Neural progenitor cell (in vitro differentiated cells): ENCODE data around the gene ENO3. TPM values are rescaled to one million over a fixed set of nuclear protein-coding genes. Genes with fewer than 3 reads are reported as not detected.

Experiments used
- DNase-seq: peaks from one replicate; pipeline ENCODE4 v3.0.0-alpha.2; 2016; ENCODE audit warnings: low spot score
- H2AFZ ChIP-seq: fragments of 200-600 bp; sonication (generic); replicated peaks from 2 replicates; pipeline ENCODE4 v1.6.1; 2016; ENCODE audit warnings: antibody characterized with exemption
- H3F3A ChIP-seq: fragments of 200-600 bp; sonication (generic); 2 replicates; pipeline ENCODE4 v1.6.1; 2016; ENCODE audit warnings: antibody characterized with exemption, low read depth
- H3K27ac ChIP-seq: fragments of 200-600 bp; sonication (generic); 2 replicates; pipeline ENCODE4 v1.5.1; 2016; ENCODE audit warnings: mild to moderate bottlenecking
- H3K27me3 ChIP-seq: fragments of 200-600 bp; sonication (generic); 2 replicates; pipeline ENCODE4 v1.6.1; 2016; ENCODE audit warnings: mild to moderate bottlenecking, moderate library complexity
- H3K36me3 ChIP-seq: fragments of 200-600 bp; sonication (generic); 2 replicates; pipeline ENCODE4 v1.5.1; 2016
- H3K4me1 ChIP-seq: fragments of 200-600 bp; sonication (generic); 2 replicates; pipeline ENCODE4 v1.6.1; 2016; ENCODE audit warnings: mixed run types
- H3K4me2 ChIP-seq: fragments of 200-600 bp; sonication (generic); 2 replicates; pipeline ENCODE4 v1.6.1; 2016
- H3K4me3 ChIP-seq: fragments of 200-600 bp; sonication (generic); 2 replicates; pipeline ENCODE4 v1.5.1; 2016
- H3K79me2 ChIP-seq: fragments of 200-600 bp; sonication (generic); 2 replicates; pipeline ENCODE4 v1.6.1; 2016; ENCODE audit warnings: low read depth
- H3K9ac ChIP-seq: fragments of 200-600 bp; sonication (generic); 2 replicates; pipeline ENCODE4 v1.6.1; 2016
- H3K9me3 ChIP-seq: fragments of 200-600 bp; sonication (generic); 2 replicates; pipeline ENCODE4 v1.5.1; 2016; ENCODE audit warnings: low read depth
- H4K20me1 ChIP-seq: fragments of 200-600 bp; sonication (generic); 2 replicates; pipeline ENCODE4 v1.6.1; 2016; ENCODE audit warnings: low read depth
- H3K27ac Mint-ChIP-seq: 3 replicates; pipeline ENCODE4 v1.8.0; 2021; ENCODE audit warnings: mixed read lengths
- H3K27me3 Mint-ChIP-seq: 2 replicates; pipeline ENCODE4 v1.8.0; 2022; ENCODE audit warnings: low read depth, mild to moderate bottlenecking, inconsistent platforms, moderate library complexity, mixed read lengths; ENCODE audit not compliant: insufficient read depth
- H3K36me3 Mint-ChIP-seq: 3 replicates; pipeline ENCODE4 v1.8.0; 2021; ENCODE audit warnings: mixed read lengths
- H3K4me1 Mint-ChIP-seq: 3 replicates; pipeline ENCODE4 v1.8.0; 2021; ENCODE audit warnings: mixed read lengths
- H3K4me3 Mint-ChIP-seq: 3 replicates; pipeline ENCODE4 v1.8.0; 2021; ENCODE audit warnings: mild to moderate bottlenecking, moderate library complexity, mixed read lengths
- H3K9me3 Mint-ChIP-seq: 3 replicates; pipeline ENCODE4 v1.8.0; 2020; ENCODE audit warnings: mixed read lengths
- EZH2 ChIP-seq: fragments of 200-600 bp; sonication (generic); IDR thresholded peaks from 2 replicates; pipeline ENCODE4 v1.6.1; 2017; ENCODE audit warnings: antibody characterized with exemption, mild to moderate bottlenecking, moderate library complexity
- EZH2phosphoT487 ChIP-seq: fragments of 200-600 bp; sonication (generic); IDR thresholded peaks from 2 replicates; pipeline ENCODE4 v1.6.1; 2017; ENCODE audit warnings: antibody characterized with exemption
- total RNA-seq: library from RNA; depleted of rRNA; stranded (reverse); fragments of >200 nt; gene quantifications from 2 replicates; pipeline ENCODE4 v1.2.3, GENCODE V29; 2015; ENCODE audit warnings: low replicate concordance
- TF ChIP-seq, protein P1 (sequence below): fragments of 200-600 bp; sonication (generic); IDR thresholded peaks from 2 replicates; pipeline ENCODE4 v1.5.1; 2017; ENCODE audit warnings: antibody characterized with exemption, mild to moderate bottlenecking

ENO3 gene
- total RNA-seq, 1 donor from 2014 or later = 20.8 TPM

DNA sequence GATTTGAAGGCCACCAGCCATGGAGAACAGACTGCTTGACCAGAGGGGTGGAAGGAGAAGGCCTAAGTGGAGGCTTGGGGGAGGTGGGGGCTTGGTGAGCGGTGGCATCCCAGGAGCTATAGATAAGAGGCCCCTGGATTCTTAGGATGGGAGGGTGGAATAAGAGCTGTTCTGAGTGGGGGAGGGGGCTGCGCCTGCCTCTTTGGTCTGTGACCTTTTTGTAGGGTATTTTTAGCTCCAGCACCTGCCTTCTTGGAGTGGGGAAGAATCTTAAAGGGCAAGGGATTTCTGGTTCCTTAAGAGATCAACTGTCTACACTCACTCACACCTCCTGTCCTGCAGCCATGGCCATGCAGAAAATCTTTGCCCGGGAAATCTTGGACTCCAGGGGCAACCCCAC, 567 bp downstream of the ENO3 start:
- DNase-seq = no peak
- peak overlapping the region; percentile 85 for H3K4me3 Mint-ChIP-seq
- Histone ChIP-seq H3F3A (peaks cover 55% of the 10 kb centered on the region), H2AFZ (no peak overlapping the region), H3K27ac (peak overlapping the region; percentile 85), H3K9me3 (no peaks in the 10 kb centered on the region), H3K4me2 (peak overlapping the region; percentile 87), H3K36me3 (no peaks in the 10 kb centered on the region), H3K4me1 (peaks cover 17% of the 10 kb centered on the region), H3K27me3 (no peaks in the 10 kb centered on the region), H3K9ac (no peak overlapping the region), H3K79me2 (peaks cover 25% of the 10 kb centered on the region), H3K4me3 (peak overlapping the region; percentile 77), H4K20me1 (peaks cover 14% of the 10 kb centered on the region)
- peaks cover 12% of the 10 kb centered on the region for H3K36me3 Mint-ChIP-seq
- peak overlapping the region; percentile 96 for H3K27ac Mint-ChIP-seq
- H3K27me3 Mint-ChIP-seq = peaks cover 12% of the 10 kb centered on the region
- TF ChIP-seq EZH2 (no peak), EZH2phosphoT487 (no peak)
- TF ChIP-seq, protein P1, sequence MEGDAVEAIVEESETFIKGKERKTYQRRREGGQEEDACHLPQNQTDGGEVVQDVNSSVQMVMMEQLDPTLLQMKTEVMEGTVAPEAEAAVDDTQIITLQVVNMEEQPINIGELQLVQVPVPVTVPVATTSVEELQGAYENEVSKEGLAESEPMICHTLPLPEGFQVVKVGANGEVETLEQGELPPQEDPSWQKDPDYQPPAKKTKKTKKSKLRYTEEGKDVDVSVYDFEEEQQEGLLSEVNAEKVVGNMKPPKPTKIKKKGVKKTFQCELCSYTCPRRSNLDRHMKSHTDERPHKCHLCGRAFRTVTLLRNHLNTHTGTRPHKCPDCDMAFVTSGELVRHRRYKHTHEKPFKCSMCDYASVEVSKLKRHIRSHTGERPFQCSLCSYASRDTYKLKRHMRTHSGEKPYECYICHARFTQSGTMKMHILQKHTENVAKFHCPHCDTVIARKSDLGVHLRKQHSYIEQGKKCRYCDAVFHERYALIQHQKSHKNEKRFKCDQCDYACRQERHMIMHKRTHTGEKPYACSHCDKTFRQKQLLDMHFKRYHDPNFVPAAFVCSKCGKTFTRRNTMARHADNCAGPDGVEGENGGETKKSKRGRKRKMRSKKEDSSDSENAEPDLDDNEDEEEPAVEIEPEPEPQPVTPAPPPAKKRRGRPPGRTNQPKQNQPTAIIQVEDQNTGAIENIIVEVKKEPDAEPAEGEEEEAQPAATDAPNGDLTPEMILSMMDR = no peak
- peaks cover 33% of the 10 kb centered on the region for H3K4me1 Mint-ChIP-seq
- no peaks in the 10 kb centered on the region for H3K9me3 Mint-ChIP-seq

DNA sequence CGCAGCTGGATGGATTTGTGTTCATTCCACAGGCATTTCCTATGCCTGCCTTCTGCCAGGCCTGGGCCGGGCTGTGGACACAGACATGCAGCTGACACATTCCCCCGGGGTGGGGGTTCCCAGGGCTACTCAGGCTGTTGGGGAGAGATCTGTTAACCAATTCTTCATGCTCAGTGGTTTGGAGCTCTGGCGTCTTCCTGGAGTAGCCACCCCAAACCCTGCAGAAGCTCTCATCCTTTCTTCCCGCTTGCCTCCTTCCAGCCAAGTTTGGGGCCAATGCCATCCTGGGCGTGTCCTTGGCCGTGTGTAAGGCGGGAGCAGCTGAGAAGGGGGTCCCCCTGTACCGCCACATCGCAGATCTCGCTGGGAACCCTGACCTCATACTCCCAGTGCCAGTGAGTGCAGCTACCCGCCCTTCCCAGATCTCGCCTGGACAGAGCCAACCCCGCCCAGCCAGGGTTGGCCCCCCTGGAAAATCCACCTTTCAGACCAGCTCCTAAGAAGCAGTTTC, 2.6 kb downstream of the ENO3 start:
- peaks cover 13% of the 10 kb centered on the region for H3K4me1 ChIP-seq
- TF ChIP-seq EZH2phosphoT487 = no peak
- TF ChIP-seq EZH2 = no peak
- TF ChIP-seq, protein P1 = no peak
- Mint-ChIP-seq H3K4me1 (peaks cover 27% of the 10 kb centered on the region), H3K4me3 (peak overlapping the region; percentile 27), H3K9me3 (no peaks in the 10 kb centered on the region), H3K27me3 (peaks cover 9% of the 10 kb centered on the region), H3K27ac (peak overlapping the region; percentile 1), H3K36me3 (peaks cover 13% of the 10 kb centered on the region)
- no peak overlapping the region for H3K4me3 ChIP-seq
- no peak for DNase-seq
- H3K27me3 ChIP-seq = no peaks in the 10 kb centered on the region
- H4K20me1 ChIP-seq = no peaks in the 10 kb centered on the region
- no peaks in the 10 kb centered on the region for H3K36me3 ChIP-seq
- no peaks in the 10 kb centered on the region for H3K9me3 ChIP-seq
- no peak overlapping the region for H3K9ac ChIP-seq
- H3K27ac ChIP-seq = no peak overlapping the region
- H3K4me2 ChIP-seq = no peak overlapping the region
- H3K79me2 ChIP-seq = peaks cover 5% of the 10 kb centered on the region
- peaks cover 43% of the 10 kb centered on the region for H3F3A ChIP-seq
- H2AFZ ChIP-seq = no peak overlapping the region

DNA sequence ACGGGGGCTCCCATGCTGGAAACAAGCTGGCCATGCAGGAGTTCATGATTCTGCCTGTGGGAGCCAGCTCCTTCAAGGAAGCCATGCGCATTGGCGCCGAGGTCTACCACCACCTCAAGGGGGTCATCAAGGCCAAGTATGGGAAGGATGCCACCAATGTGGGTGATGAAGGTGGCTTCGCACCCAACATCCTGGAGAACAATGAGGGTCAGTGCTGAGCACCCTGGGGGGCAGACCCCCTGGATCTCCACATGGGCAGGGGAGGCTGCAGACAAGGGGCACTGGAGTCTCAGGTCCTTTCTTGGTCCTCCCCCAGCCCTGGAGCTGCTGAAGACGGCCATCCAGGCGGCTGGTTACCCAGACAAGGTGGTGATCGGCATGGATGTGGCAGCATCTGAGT, 4.2 kb downstream of the ENO3 start:
- H2AFZ ChIP-seq = no peak overlapping the region
- DNase-seq = no peak
- H3F3A ChIP-seq = peaks cover 27% of the 10 kb centered on the region
- Mint-ChIP-seq H3K9me3 (no peaks in the 10 kb centered on the region), H3K36me3 (peaks cover 21% of the 10 kb centered on the region), H3K4me3 (no peak overlapping the region), H3K27me3 (peaks cover 9% of the 10 kb centered on the region), H3K4me1 (peaks cover 27% of the 10 kb centered on the region), H3K27ac (no peak overlapping the region)
- H3K27me3 ChIP-seq = no peaks in the 10 kb centered on the region
- no peak overlapping the region for H3K27ac ChIP-seq
- no peaks in the 10 kb centered on the region for H4K20me1 ChIP-seq
- no peak for TF ChIP-seq EZH2
- TF ChIP-seq, protein P1 = no peak
- TF ChIP-seq EZH2phosphoT487 = no peak
- H3K9me3 ChIP-seq = no peaks in the 10 kb centered on the region
- H3K4me3 ChIP-seq = no peak overlapping the region
- no peak overlapping the region for H3K9ac ChIP-seq
- peaks cover 4% of the 10 kb centered on the region for H3K79me2 ChIP-seq
- no peaks in the 10 kb centered on the region for H3K36me3 ChIP-seq
- H3K4me1 ChIP-seq = peaks cover 13% of the 10 kb centered on the region
- no peak overlapping the region for H3K4me2 ChIP-seq
